ENCODE data around the gene CYP27B1.
"Not testable (repeated sequence)": the region's sequence is repeated elsewhere in the genome, so short reads cannot be mapped to it uniquely, and the experiment has no call there.

The CYP27B1 gene

DNA sequence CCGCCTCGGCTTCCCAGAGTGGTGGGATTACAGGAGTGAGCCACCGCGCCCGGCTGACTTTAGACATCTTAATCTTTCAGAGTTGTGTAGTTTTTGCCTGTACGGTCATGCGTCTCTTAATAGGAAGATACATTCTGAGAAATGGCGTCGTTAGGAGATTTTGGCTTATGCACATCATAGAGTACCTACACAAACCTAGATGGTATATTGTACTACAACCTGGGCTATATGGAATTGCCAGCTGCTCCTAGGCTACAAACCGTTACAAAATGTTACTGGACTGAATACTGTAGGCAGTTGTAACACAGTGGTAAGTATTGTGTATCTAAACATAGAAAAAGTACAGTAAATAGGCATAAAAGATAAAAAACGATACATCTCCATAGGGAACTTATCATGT, 17.0 kb upstream of the CYP27B1 start:
- DNase-seq (ENCODE audit: low spot score), result no peak

DNA sequence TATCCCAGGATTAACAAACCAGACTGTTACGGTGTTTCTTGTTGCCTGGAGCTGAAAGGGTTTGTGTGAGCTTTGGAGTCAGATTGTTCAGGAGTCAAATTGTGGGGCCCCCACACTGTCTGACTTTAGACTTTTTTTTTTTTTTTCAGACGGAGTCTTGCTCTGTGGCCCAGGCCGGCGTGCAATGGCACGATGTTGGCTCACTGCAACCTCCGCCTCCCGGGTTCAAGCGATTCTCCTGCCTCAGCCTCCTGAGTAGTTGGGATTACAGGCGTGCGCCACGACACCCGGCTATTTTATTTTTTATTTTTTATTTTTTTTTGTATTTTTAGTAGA, 16.6 kb upstream of the CYP27B1 start:
- DNase-seq (ENCODE audit: low spot score), result no peak

GRCh38 chr12:57782608-57783465, 16.0 kb upstream of the CYP27B1 start, which contains the start of gene TSFM:
TSS of gene TSFM (plus strand) at chr12:57782787. CDS start at chr12:57782802, 15 bp downstream.
- DNase-seq (ENCODE audit: low spot score), result peak; percentile 91

- DNase-seq (ENCODE audit: low spot score), result no peak
Measured at GRCh38 chr12:57782243-57782607, 15.3 kb upstream of the CYP27B1 start.

- DNase-seq (ENCODE audit: low spot score), result no peak
Measured at GRCh38 chr12:57781801-57782200, 14.9 kb upstream of the CYP27B1 start.

GRCh38 chr12:57781244-57781643, 14.4 kb upstream of the CYP27B1 start:
- no peak for DNase-seq (ENCODE audit: low spot score)

DNA sequence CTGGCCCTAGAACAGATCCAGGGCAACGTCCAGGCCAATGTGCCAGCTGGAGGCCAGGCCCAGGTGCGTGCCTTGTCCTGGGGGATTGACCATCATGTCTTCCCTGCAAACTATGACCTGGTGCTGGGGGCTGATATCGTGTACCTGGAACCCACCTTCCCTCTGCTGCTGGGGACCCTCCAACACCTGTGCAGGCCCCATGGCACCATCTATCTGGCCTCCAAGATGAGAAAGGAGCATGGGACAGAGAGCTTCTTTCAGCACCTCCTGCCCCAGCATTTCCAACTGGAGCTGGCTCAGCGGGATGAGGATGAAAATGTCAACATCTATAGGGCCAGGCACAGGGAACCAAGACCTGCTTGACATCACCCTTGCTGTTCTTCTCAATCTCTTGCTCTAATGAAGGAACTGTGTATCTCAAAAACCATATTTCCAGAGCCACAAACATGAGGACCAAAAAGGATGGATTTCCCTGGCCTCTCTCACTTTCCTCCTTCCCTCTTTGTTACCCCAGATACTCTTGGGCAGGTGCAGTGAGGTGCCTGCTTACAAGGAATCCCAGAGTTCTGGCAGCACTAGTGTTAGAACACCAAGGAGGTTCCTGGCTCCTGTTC, 13.5 kb upstream of the CYP27B1 start:
- DNase-seq (ENCODE audit: low spot score), result no peak

- no peak for DNase-seq (ENCODE audit: low spot score)
Measured at GRCh38 chr12:57779736-57780135, 12.9 kb upstream of the CYP27B1 start.

DNA sequence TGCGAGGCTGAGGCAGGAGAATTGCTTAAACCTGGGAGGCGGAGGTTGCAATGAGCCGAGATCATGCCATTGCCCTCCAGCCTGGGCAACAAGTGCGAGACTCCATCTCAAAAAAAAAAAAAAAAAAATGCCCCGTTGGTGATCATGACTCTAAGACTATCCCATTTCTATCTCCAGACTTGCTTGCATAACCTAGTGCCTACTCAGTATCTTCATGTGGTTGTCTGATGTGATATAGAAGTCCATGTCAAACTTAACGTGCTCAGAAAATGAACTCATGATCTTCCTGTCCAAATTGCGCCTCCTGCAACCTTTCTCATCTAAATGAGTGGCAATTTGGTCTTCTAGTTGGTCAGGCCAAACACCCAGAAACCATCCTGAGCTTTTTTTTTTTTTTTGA, 11.0 kb upstream of the CYP27B1 start:
- DNase-seq (ENCODE audit: low spot score), result no peak

- no peak for DNase-seq (ENCODE audit: low spot score)
Measured at GRCh38 chr12:57777367-57777766, 10.5 kb upstream of the CYP27B1 start.

GRCh38 chr12:57776247-57776587, 9.3 kb upstream of the CYP27B1 start:
- no peak for DNase-seq (ENCODE audit: low spot score)

DNA sequence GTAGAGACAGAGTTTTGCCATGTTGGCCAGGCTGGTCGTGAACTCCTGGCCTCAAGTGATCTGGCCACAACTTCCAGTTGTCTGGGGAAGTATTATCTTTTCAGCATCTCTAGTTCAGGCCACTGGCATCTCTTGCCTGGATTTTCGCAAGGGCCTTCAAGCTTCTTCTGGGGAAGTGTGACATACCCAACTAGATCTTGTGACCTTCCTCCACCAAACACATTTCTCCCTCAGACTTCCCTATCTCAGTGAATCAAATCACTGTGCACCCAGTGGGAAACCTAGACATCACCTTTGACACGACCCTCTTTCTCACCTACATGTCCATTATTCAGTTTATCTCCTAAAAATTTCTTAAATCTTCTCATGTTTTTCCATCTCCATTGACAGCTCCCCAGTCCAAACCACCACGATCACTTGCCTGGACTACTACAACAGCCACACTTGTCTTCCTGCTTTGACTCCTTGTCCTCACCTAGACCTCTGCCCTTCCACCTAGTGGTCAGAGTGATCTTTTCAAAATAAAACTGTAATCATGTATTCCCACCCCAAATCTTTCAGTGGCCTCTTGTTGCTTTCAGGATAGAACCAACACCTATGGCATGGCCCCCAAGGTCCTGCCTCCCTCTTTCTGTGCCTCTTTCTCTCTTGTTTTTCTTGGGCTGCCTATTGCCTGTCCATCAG, 8.8 kb upstream of the CYP27B1 start:
- DNase-seq (ENCODE audit: low spot score), result no peak

DNA sequence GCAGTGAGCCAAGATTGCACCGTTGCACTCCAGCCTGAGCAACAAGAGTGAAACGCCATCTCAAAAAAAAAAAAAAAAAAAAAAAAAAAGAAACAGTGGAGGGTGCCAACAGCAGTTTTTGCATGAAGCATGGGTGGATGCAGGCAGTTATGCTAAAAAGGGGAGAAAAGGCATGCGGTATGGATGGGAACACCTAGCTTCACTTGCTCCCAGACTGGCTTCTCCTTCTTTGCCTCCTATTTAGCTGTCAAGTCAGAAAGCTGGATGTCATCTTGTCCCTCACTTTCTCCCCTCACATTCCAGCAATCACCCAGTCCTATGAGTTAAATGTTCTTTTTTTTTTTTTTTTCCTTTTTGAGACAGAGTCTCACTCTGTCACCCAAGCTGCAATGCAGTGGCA, 8.2 kb upstream of the CYP27B1 start:
- DNase-seq (ENCODE audit: low spot score), result no peak

DNA sequence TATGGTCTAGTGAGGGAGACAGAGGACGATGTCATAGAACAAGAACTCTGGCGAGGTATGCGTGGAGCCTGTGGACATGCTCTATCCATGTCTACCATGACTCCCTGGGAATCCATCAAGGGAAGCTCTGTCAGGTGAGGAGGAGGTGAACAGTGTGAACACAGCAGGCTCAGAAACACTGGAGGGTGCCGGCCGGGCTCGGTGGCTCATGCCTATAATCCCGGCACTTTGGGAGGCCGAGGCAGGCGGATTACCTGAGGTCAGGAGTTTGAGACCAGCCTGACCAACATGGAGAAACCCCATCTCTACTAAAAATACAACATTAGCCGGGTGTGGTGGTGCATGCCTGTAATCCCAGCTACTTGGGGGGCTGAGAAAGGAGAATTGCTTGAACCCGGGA, 7.8 kb upstream of the CYP27B1 start:
- not testable (repeated sequence) for DNase-seq (ENCODE audit: low spot score)

DNA sequence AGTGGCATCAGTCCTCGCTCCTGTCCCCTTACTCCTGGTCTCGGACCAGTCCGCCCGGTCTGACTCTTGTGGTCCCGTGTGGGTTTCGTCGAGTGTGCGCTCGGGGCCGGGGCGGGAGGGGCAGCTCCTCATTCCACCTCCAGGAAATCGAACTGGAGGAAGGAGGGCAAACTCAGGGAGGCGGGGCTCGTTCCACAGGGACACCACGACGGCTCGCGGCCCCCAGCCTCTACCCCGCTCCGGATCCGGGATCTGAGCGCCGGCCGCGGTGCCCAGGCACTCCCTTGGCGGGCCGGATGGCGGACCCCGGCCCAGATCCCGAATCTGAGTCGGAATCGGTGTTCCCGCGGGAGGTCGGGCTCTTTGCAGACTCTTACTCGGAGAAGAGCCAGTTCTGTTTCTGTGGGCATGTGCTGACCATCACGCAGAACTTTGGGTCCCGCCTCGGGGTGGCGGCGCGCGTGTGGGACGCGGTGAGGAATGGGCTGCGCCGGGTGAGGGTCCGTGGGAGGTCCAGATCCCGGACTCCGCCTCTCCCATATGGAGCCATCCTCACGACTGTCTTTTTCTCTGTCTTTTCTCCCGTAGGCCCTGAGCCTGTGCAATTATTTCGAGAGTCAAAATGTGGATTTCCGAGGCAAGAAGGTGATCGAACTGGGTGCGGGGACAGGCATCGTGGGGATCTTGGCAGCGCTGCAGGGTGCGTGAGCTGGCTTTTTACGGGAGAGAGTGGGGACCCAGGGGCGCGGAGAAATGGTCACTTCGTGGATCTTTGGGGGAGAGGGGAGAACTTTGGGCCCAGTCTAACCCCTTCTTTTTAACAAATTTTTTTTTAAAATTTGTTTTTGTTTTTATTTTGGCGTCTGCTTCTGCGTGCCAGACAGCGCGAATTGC, 5.8 kb upstream of the CYP27B1 start, which contains the start of gene EEF1AKMT3:
Gene EEF1AKMT3, plus strand, starts transcription at position 186 of the 894 bp plus-strand sequence. Its CDS starts 111 bp downstream, at position 297.
- peak; percentile 76 for DNase-seq (ENCODE audit: low spot score)

GRCh38 chr12:57771873-57772428, 5.1 kb upstream of the CYP27B1 start, which contains the start of gene METTL1:
TSS of gene METTL1 (minus strand) at chr12:57772105. CDS start at chr12:57772083, 22 bp downstream.
- peak; percentile 92 for DNase-seq (ENCODE audit: low spot score)

DNA sequence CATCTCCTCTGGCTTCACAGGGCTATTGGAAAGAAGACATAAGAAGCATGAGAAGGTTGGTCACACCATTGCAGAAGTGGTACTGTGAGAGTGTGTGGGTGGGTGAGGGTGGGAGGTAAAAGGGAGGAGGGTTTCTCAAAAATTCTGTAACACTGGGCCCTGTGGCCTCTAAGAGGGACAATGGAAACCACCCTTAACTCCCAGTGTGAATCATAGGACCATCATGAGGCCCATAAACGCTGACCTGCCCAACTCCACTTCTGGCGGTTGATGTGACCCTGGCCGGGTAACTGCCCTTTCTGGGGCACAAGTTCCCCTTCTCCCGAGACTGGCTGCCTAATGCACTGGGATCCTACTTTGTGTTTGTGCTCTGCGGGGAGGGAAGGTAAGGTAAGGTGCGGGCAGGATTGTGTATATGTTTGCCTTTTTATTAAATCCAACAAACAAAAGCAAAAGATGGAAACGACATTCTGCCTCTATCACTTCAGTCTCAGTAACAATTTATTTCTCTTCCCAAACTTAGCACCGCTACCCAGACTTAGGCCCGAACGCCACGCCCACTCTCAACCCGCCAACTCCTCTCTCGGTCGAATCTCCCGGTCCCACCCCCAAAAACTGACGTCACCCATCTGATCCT, 4.5 kb upstream of the CYP27B1 start:
- peak; percentile 87 for DNase-seq (ENCODE audit: low spot score)

- no peak for DNase-seq (ENCODE audit: low spot score)
Measured at GRCh38 chr12:57770734-57771133, 3.9 kb upstream of the CYP27B1 start.

- DNase-seq (ENCODE audit: low spot score), result no peak
Measured at GRCh38 chr12:57769594-57769993, 2.7 kb upstream of the CYP27B1 start.

- DNase-seq (ENCODE audit: low spot score), result no peak
Measured at GRCh38 chr12:57767876-57768275, 998 bp upstream of the CYP27B1 start.

GRCh38 chr12:57767305-57767698, 424 bp upstream of the CYP27B1 start:
- no peak for DNase-seq (ENCODE audit: low spot score)

All from D341Med (cell line).